K562 (cell line): ENCODE data around the gene CD47. TPM values are rescaled to one million over a fixed set of nuclear protein-coding genes. Genes with fewer than 3 reads are reported as not detected.

ENCODE experiments used
- ATAC-seq: fragments of 200-7000 bp; cut with Tn5 transposase; 3 replicates; pipeline ENCODE4 v1.9.1; 2020; ENCODE audit warnings: moderate library complexity
- BruUV-seq: library from RNA; stranded (reverse); fragments of 400-500 nt; replicated peaks from 2 replicates; lab custom pipeline; 2021; lab: Mats Ljungman, UMichigan
- CTCF ChIA-PET: fragments of 300-600 bp; formaldehyde crosslinking; extraction: SDS; loops from one replicate; lab custom pipeline; 2021; ENCODE audit warnings: low intra/inter-chr PET ratio; lab: Yijun Ruan, JAX
- POLR2A ChIA-PET: fragments of 300-600, 350-650 bp; sonication (Branson Sonifier 250); formaldehyde crosslinking; extraction: SDS; loops from one replicate; lab custom pipeline; 2021; ENCODE audit warnings: antibody characterized with exemption, inconsistent platforms; lab: Yijun Ruan, JAX
- DNase-seq, 4 experiments: peaks; one replicate each; pipeline versions ENCODE4 v3.0.0 to v3.0.0-alpha.2; 2011 to 2018; ENCODE audit warnings: low spot score in 3 of 4, mixed read lengths in 3 of 4; ENCODE audit errors: extremely low read depth in 1 of 4
- FAIRE-seq: peaks from 2 replicates; lab custom pipeline; 2011; peaks lifted over from hg19 to GRCh38; lab: Jason Lieb, UNC
- H2AFZ ChIP-seq: 2 replicates; pipeline ENCODE4 v1.6.0; 2011; ENCODE audit warnings: low read depth, low read length, control low read depth, inconsistent platforms
- H3K27ac ChIP-seq: fragments of 200-600 bp; 3 replicates; pipeline ENCODE4 v1.8.0; 2011; ENCODE audit warnings: low read depth, mild to moderate bottlenecking, control low read depth, inconsistent platforms, low read length, moderate library complexity, mixed read lengths; ENCODE audit errors: extremely low read depth
- H3K27me3 ChIP-seq, 2 experiments: fragments of 300-600 bp in 1 of 2; 2 replicates in 1 of 2; 3 replicates in 1 of 2; pipeline versions ENCODE4 v1.6.0 to v1.8.0; 2011; ENCODE audit warnings: inconsistent platforms in 2 of 2, low read length in 2 of 2, mild to moderate bottlenecking in 1 of 2, mixed read lengths in 1 of 2, moderate library complexity in 1 of 2; ENCODE audit not compliant: control insufficient read depth in 2 of 2, insufficient read depth in 2 of 2
- H3K36me3 ChIP-seq: fragments of 300-600 bp; 3 replicates; pipeline ENCODE4 v1.8.0; 2011; ENCODE audit warnings: mild to moderate bottlenecking, low read length, inconsistent platforms; ENCODE audit not compliant: control insufficient read depth, insufficient read depth
- H3K4me1 ChIP-seq, 2 experiments: fragments of 200-600 bp in 1 of 2; replicated peaks in 1 of 2; 2 replicates in 1 of 2; 3 replicates in 1 of 2; pipeline versions ENCODE4 v1.5.1 to v1.8.0; 2011; ENCODE audit warnings: inconsistent platforms in 2 of 2, low read length in 2 of 2, mild to moderate bottlenecking in 1 of 2, mixed read lengths in 1 of 2, moderate library complexity in 1 of 2; ENCODE audit not compliant: control insufficient read depth in 2 of 2, insufficient read depth in 2 of 2
- H3K4me2 ChIP-seq: 2 replicates; pipeline ENCODE4 v1.6.1; 2011; ENCODE audit warnings: low read length, control low read depth, inconsistent platforms, mixed read lengths; ENCODE audit not compliant: insufficient read depth
- H3K4me3 ChIP-seq: fragments of 200-600 bp; sonication (generic), shearing (Covaris generic); 2 replicates; pipeline ENCODE4 v1.5.1; 2016; ENCODE audit warnings: control low read depth, inconsistent platforms
- H3K79me2 ChIP-seq: fragments of 200-600 bp; 3 replicates; pipeline ENCODE4 v1.8.0; 2011; ENCODE audit warnings: low read length, inconsistent platforms; ENCODE audit not compliant: control insufficient read depth, insufficient read depth
- H3K9ac ChIP-seq, 2 experiments: 2 replicates each; pipeline versions ENCODE4 v1.6.0 to v1.6.1; 2011; ENCODE audit warnings: low read depth in 2 of 2, low read length in 2 of 2, control low read depth in 1 of 2, inconsistent platforms in 1 of 2, mild to moderate bottlenecking in 1 of 2, mixed read lengths in 1 of 2; ENCODE audit not compliant: insufficient read depth in 1 of 2
- H3K9me1 ChIP-seq: one replicate; pipeline ENCODE4 v1.6.0; 2011; ENCODE audit warnings: inconsistent platforms, mild to moderate bottlenecking, low read length, moderate library complexity; ENCODE audit not compliant: control insufficient read depth, insufficient read depth
- H3K9me3 ChIP-seq: replicated peaks from 2 replicates; pipeline ENCODE4 v1.5.1; 2011; ENCODE audit warnings: low read depth, low read length, inconsistent platforms; ENCODE audit not compliant: control insufficient read depth, insufficient read depth
- H4K20me1 ChIP-seq: replicated peaks from 2 replicates; pipeline ENCODE4 v1.6.1; 2011; ENCODE audit warnings: low read length, inconsistent platforms, mixed read lengths; ENCODE audit not compliant: control insufficient read depth, insufficient read depth
- ZNF79 ChIP-seq: fragments of 250-450 bp; sonication (Bioruptor Pico); IDR thresholded peaks from 2 replicates; pipeline ENCODE4 v1.4.0; 2020; ENCODE audit warnings: low read depth, mild to moderate bottlenecking, moderate library complexity
- WGBS: fragments of 100-300 bp; shearing (Covaris generic); methylation state at CpG from one replicate; pipeline ENCODE4 v1.1.6; 2016; ENCODE audit warnings: low coverage, mixed read lengths; ENCODE audit not compliant: insufficient coverage; ENCODE audit errors: missing lambda C conversion rate; 5-methylcytosine and 5-hydroxymethylcytosine counted together
- in situ Hi-C: fragments of 300-500 bp; cut with MboI; formaldehyde crosslinking; loops from 4 replicates; pipeline ENCODE4 v1.15.0; 2018; ENCODE audit warnings: inconsistent platforms, mixed read lengths
- intact Hi-C: fragments of 100-400 bp; cut with micrococcal nuclease; formaldehyde crosslinking; loops from 2 replicates; pipeline ENCODE4 v1.14.2; 2022
- polyA plus RNA-seq, 8 experiments: library from polyadenylated mRNA; depleted of rRNA in 4 of 8; stranded (reverse) in 5 of 8; unstranded in 3 of 8; fragments of >200 nt; fragmentation: Nextera tagmentation in 2 of 8; fragmentation: Illumina TruSeq in 1 of 8; extraction: Ambion mirVana in 2 of 8; extraction: Trizol in 1 of 8; gene quantifications; 2 replicates each; pipeline versions ENCODE4 v1.2.1 to v1.2.3, GENCODE V29; 2011 to 2014; ENCODE audit warnings: inconsistent platforms in 1 of 8, missing spikeins in 1 of 8
- total RNA-seq, 7 experiments: library from RNA; depleted of rRNA in 6 of 7; stranded (reverse); fragments of >200 nt in 6 of 7; fragmentation: Illumina TruSeq in 2 of 7; extraction: Trizol in 2 of 7; gene quantifications; 2 replicates each; pipeline versions ENCODE4 v1.2.1 to v1.2.3, GENCODE V29; 2011 to 2021; ENCODE audit warnings: low replicate concordance in 1 of 7
- TF ChIP-seq, protein P1 (sequence below): sonication (generic); formaldehyde crosslinking; IDR thresholded peaks from 2 replicates; pipeline ENCODE4 v1.8.0; 2022; ENCODE audit warnings: missing genetic modification reagents, mild to moderate bottlenecking, moderate library complexity, borderline replicate concordance

Gene CD47
- total and polyA plus RNA-seq, 9 of the 15 experiments (the other 6 are each of a cell fraction or from before 2014, with no cell fraction given): 10.2 to 62.6 (median 36.3) TPM

- Histone ChIP-seq H3K4me3 (no peak overlapping the region), H3K27ac (0 out of 3 replicates have a peak overlapping the region, but pooled peaks have one; percentile 13), H3K79me2 (peaks cover 32% of the 10 kb centered on the region), H3K36me3 (no peaks in the 10 kb centered on the region), H3K27me3 (no peaks in the 10 kb centered on the region), H3K9ac (no peak overlapping the region), H3K4me1 (peaks cover 9 to 46% of the 10 kb centered on the region in 2 experiments), H3K9me3 (peaks cover 5% of the 10 kb centered on the region; the same call in 1 of the 2 replicates), H2AFZ (peak overlapping the region; percentile 30; the same call in 1 of the 2 replicates), H4K20me1 (no peaks in the 10 kb centered on the region), H3K9me1 (no peaks in the 10 kb centered on the region), H3K4me2 (no peak overlapping the region)
- intact Hi-C loops (no loop called here), in situ Hi-C loops (no loop called here)
- TF ChIP-seq, protein P1, sequence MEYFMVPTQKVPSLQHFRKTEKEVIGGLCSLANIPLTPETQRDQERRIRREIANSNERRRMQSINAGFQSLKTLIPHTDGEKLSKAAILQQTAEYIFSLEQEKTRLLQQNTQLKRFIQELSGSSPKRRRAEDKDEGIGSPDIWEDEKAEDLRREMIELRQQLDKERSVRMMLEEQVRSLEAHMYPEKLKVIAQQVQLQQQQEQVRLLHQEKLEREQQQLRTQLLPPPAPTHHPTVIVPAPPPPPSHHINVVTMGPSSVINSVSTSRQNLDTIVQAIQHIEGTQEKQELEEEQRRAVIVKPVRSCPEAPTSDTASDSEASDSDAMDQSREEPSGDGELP (CRISPR knock-in tag): peak; percentile 17; the same call in 1 of the 2 replicates
- TF ChIP-seq ZNF79 (CRISPR knock-in tag): no peak
- POLR2A ChIA-PET: interaction anchor here (0.6 to 1.3 kb wide), 5 partner anchors 12 to 35 kb away, joined by 3 to 4 read pairs (median 3); no protein-coding TSS in a partner anchor
- 17% methylated on average over 3 of the region's 3 CpGs for WGBS
- DNase-seq (peak in 1 of 4 experiments; percentile 11), ATAC-seq (no peak), FAIRE-seq (peak; percentile 46)
- CTCF ChIA-PET: interaction anchor here (0.6 kb wide), 1 partner anchor 345 kb away, joined by 3 read pairs; no protein-coding TSS in a partner anchor
- BruUV-seq: TSS peak; percentile 63
Measured at GRCh38 chr3:108092501-108092900, 1.7 kb upstream of the CD47 start.
